GM21526 (cell line): ENCODE measurements around the gene RPSA.
"Not testable (repeated sequence)": the region's sequence is repeated elsewhere in the genome, so short reads cannot be mapped to it uniquely, and the experiment has no call there.

Source experiments
- ATAC-seq: cut with Tn5 transposase; IDR thresholded peaks from one replicate; pipeline ENCODE4 v1.9.1; 2021; ENCODE audit warnings: moderate library complexity; ENCODE audit not compliant: unreplicated experiment, low FRiP score

The RPSA gene

DNA sequence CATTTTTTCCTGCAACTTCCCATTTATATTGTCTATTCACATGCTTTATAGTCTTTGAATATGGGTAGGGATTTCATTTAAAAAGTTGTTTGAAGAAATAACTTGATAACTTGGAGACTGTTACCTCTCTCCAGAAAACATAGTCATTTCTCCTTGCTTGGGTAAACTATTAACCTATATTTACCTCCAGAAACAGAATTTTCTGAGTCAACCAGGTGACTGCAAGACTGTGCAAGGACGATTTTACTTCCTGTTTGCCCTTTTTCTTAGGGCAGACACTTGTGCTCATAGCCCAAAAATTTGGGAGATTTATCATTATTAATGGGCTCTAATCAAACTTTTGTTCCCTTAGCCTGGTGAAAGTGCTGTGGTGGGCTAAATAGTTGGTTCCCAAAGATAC is 46.6 kb downstream of the RPSA start:
- ATAC-seq, result no peak

- ATAC-seq, result not testable (repeated sequence)
Observed at GRCh38 chr3:39453872-39454271, 47.4 kb downstream of the RPSA start.

DNA sequence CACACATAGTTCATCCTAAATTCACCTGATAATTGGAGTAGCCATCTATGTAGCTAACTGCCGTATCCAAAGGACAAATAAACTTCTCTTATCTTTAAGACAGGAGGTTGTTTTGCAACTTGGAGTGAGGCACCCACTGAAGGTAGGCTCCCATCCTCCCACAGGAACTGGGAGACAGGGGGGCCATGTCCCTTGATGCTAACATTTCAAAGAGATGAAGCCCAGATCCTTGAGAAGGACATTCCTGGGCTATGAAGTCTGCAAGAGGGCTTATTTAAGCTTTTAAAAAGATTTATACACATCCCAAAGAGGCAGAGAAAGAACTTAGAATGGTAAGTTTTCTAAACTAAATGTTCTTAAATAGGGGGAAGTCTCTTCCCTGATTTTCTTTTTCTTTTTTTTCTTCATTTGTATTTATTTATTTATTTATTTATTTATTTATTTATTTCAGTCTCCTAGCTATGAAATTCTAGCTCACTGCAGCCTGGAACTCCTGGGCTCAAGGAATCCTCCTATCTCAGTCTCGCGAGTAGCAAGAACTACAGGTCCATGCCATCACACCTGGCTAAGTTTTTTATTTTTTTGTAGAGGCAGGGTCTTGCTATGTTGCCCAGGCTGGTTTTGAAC is 48.2 kb downstream of the RPSA start:
- ATAC-seq, result no peak

- no peak for ATAC-seq
Observed at GRCh38 chr3:39456159-39456558, 49.6 kb downstream of the RPSA start.

- no peak for ATAC-seq
Observed at GRCh38 chr3:39457361-39457760, 50.8 kb downstream of the RPSA start.

GRCh38 chr3:39458579-39458978 is 52.1 kb downstream of the RPSA start:
- ATAC-seq, result not testable (repeated sequence)

- ATAC-seq, result no peak
Observed at GRCh38 chr3:39460677-39461076, 54.2 kb downstream of the RPSA start.
